SJCRH30 (cell line): ENCODE results near the gene LLGL2. TPM values are rescaled to one million over a fixed set of nuclear protein-coding genes. Genes with fewer than 3 reads are reported as not detected.

ENCODE experiments used
- DNase-seq, 2 experiments: peaks; one replicate each; pipeline ENCODE4 v3.0.0-alpha.2; 2015 to 2020
- H3K27ac ChIP-seq: fragments of 250-450 bp; sonication (Bioruptor Pico); 2 replicates; pipeline ENCODE4 v1.5.1; 2020; ENCODE audit warnings: mild to moderate bottlenecking, moderate library complexity
- H3K27me3 ChIP-seq: fragments of 250-450 bp; sonication (Bioruptor Pico); 2 replicates; pipeline ENCODE4 v1.5.1; 2020; ENCODE audit warnings: mild to moderate bottlenecking, moderate library complexity
- H3K36me3 ChIP-seq: fragments of 250-450 bp; sonication (Bioruptor Pico); 2 replicates; pipeline ENCODE4 v1.5.1; 2020; ENCODE audit warnings: mild to moderate bottlenecking, moderate library complexity
- H3K4me1 ChIP-seq: fragments of 250-450 bp; sonication (Bioruptor Pico); 2 replicates; pipeline ENCODE4 v1.5.1; 2020; ENCODE audit warnings: mild to moderate bottlenecking, moderate library complexity
- H3K4me3 ChIP-seq: fragments of 250-450 bp; sonication (Bioruptor Pico); 2 replicates; pipeline ENCODE4 v1.5.1; 2020; ENCODE audit warnings: mild to moderate bottlenecking, moderate library complexity
- H3K9me3 ChIP-seq: fragments of 250-450 bp; sonication (Bioruptor Pico); replicated peaks from 2 replicates; pipeline ENCODE4 v1.5.1; 2020; ENCODE audit warnings: mild to moderate bottlenecking, moderate library complexity
- total RNA-seq: library from RNA; depleted of rRNA; stranded (reverse); fragments of >200 nt; shearing (Covaris generic); gene quantifications from 2 replicates; pipeline ENCODE4 v1.2.3, GENCODE V29; 2014

The LLGL2 gene
- total RNA-seq, 1 experiment from 2014 or later, result not detected

- DNase-seq, result no peak
- no peak overlapping the region for H3K27ac ChIP-seq
- H3K4me3 ChIP-seq, result no peak overlapping the region
- peaks cover 24% of the 10 kb centered on the region for H3K27me3 ChIP-seq
- H3K36me3 ChIP-seq, result no peaks in the 10 kb centered on the region
- no peaks in the 10 kb centered on the region for H3K9me3 ChIP-seq
- H3K4me1 ChIP-seq, result 0 out of 2 replicates have a peak, but pooled peaks cover 5% of the 10 kb centered on the region
Observed at GRCh38 chr17:75536366-75536765, 10.9 kb downstream of the LLGL2 start.

DNA sequence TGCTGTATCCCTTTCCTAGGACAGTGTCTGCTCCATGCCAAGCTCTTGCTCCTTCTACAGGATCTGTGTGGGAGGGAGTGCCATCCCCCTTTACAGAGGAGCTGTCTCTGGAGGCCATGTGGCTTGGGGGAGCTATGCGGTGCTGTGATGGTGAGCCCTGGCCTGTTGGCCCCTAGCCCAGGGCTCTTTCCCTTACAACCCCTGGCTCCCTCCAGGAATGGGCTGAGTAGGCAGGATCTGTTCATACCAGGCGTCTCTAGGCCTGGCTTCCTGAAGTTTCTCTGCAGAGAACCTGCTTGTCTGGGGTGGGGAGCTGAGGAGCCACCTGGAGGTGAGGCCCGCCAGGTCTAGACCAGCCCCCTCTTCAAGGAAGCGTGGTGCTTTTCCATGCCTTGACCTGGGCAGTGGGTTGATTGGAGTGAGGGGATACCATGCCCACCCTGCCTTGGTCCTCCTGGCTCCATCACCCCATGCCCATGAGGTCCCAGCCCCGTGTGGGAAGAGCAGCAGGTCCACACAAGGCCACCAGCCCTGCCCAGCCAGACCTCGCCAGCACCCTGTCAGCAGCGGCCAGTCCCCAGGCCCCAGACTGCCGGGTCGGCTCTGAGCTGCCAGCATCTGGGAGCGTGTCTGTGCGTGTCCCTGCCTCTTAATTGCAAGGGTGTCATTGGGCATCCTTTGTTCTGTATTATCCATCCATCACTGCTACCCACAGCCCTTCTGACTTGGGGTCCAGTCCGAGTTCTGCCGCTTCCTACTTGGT lies 14.7 kb downstream of the LLGL2 start:
- Histone ChIP-seq H3K4me1 (0 out of 2 replicates have a peak, but pooled peaks cover 2% of the 10 kb centered on the region), H3K36me3 (no peaks in the 10 kb centered on the region), H3K27ac (no peak overlapping the region), H3K27me3 (peaks cover 50% of the 10 kb centered on the region), H3K4me3 (no peak overlapping the region), H3K9me3 (no peaks in the 10 kb centered on the region)
- DNase-seq, result no peak

DNA sequence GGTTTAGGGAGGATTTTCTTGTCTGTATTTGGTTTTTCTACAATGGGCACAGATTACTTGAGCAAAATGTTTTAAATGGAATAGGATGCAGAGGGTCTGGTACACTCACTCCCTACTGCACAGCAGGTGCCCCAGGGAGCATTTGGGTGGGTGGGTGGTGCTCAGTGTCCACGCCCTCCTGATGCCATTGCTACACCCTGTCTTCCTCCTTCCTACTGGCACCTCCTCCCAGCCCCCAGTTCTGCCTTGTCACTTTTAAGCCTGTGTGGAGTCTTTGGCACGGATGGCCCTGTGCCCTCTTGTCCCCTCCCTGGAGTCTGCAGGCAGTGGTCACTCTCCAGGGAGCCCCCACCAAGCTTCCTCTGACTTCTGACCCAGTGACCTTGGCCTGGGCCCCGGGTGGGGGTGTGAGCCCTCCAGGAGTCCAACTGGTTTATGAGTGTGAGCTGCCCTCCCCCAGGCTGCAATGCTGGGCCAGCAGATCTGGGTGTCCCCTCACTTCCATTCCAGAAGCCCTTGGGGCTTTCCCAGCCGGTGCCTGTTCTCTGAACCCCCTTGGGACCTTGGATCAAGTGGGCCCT lies 15.5 kb downstream of the LLGL2 start:
- no peaks in the 10 kb centered on the region for H3K4me1 ChIP-seq
- peaks cover 59% of the 10 kb centered on the region for H3K27me3 ChIP-seq
- no peaks in the 10 kb centered on the region for H3K9me3 ChIP-seq
- H3K27ac ChIP-seq, result no peak overlapping the region
- no peak for DNase-seq
- H3K36me3 ChIP-seq, result no peaks in the 10 kb centered on the region
- no peak overlapping the region for H3K4me3 ChIP-seq

DNA sequence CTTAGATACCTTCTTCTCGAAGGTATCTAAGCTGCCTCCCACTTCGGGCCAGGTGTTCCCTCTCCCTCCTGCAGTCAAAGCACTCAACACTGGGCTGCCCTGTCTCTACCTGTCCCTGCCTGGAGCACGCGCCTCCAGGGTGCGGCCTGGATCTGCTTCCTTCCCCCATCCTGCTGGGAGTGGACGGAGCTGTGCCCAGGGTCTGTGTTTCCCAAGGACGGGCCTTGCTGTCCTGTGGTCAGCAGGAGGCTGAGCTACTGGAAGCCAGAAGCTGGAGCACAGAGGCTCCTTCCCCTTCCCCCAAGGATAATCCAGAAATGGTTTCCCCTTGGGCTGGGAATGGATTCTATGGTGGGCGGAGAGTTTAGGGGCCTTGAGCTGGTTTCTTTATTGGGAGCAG lies 16.7 kb downstream of the LLGL2 start:
- no peak overlapping the region for H3K27ac ChIP-seq
- H3K4me3 ChIP-seq, result no peak overlapping the region
- H3K4me1 ChIP-seq, result no peaks in the 10 kb centered on the region
- H3K9me3 ChIP-seq, result no peaks in the 10 kb centered on the region
- no peak for DNase-seq
- H3K27me3 ChIP-seq, result peaks cover 50% of the 10 kb centered on the region
- H3K36me3 ChIP-seq, result no peaks in the 10 kb centered on the region

GRCh38 chr17:75542728-75543336 lies 17.3 kb downstream of the LLGL2 start:
- H3K27ac ChIP-seq, result no peak overlapping the region
- H3K4me3 ChIP-seq, result no peak overlapping the region
- no peak for DNase-seq
- no peaks in the 10 kb centered on the region for H3K9me3 ChIP-seq
- H3K36me3 ChIP-seq, result no peaks in the 10 kb centered on the region
- H3K27me3 ChIP-seq, result peaks cover 48% of the 10 kb centered on the region
- H3K4me1 ChIP-seq, result no peaks in the 10 kb centered on the region

DNA sequence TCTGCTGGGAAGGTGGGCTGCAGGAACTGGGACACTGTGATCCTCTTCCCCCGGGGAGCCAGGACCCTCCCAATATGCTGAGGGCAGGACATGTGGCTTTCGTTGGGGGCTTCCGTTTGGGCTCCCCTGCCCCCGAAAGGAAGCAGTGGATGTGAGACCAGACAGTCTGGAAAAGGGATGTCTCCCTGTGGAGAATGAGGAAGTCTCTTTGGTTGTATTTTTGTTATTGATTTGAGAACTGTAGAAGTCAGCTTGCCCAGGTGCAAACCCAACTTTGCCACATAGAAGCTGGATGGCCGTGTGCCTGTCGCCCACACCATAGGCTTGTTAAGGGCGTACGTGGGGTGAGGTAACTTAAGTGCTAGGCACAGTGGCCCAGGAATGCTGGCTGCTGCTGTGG lies 18.8 kb downstream of the LLGL2 start:
- H3K27me3 ChIP-seq, result peaks cover 48% of the 10 kb centered on the region
- DNase-seq, result no peak
- H3K9me3 ChIP-seq, result no peaks in the 10 kb centered on the region
- H3K4me3 ChIP-seq, result no peak overlapping the region
- H3K36me3 ChIP-seq, result no peaks in the 10 kb centered on the region
- H3K4me1 ChIP-seq, result peaks cover 3% of the 10 kb centered on the region; the same call in 1 of the 2 replicates
- H3K27ac ChIP-seq, result no peak overlapping the region

- Histone ChIP-seq H3K27ac (no peak overlapping the region), H3K4me1 (peaks cover 8% of the 10 kb centered on the region; the same call in 1 of the 2 replicates), H3K36me3 (no peaks in the 10 kb centered on the region), H3K4me3 (no peak overlapping the region), H3K9me3 (no peaks in the 10 kb centered on the region), H3K27me3 (peaks cover 38% of the 10 kb centered on the region)
- no peak for DNase-seq
Observed at GRCh38 chr17:75546181-75546580, 20.7 kb downstream of the LLGL2 start.

GRCh38 chr17:75547091-75547490 lies 21.6 kb downstream of the LLGL2 start:
- H3K27me3 ChIP-seq, result peaks cover 36% of the 10 kb centered on the region
- no peak for DNase-seq
- H3K36me3 ChIP-seq, result no peaks in the 10 kb centered on the region
- H3K9me3 ChIP-seq, result no peaks in the 10 kb centered on the region
- H3K4me3 ChIP-seq, result no peak overlapping the region
- H3K27ac ChIP-seq, result no peak overlapping the region
- H3K4me1 ChIP-seq, result peaks cover 8% of the 10 kb centered on the region; the same call in 1 of the 2 replicates

- no peak for DNase-seq
- Histone ChIP-seq H3K27me3 (peaks cover 21% of the 10 kb centered on the region), H3K9me3 (no peaks in the 10 kb centered on the region), H3K36me3 (no peaks in the 10 kb centered on the region), H3K4me1 (peaks cover 18% of the 10 kb centered on the region; the same call in 1 of the 2 replicates), H3K27ac (no peak overlapping the region), H3K4me3 (no peak overlapping the region)
Observed at GRCh38 chr17:75548813-75549212, 23.3 kb downstream of the LLGL2 start.

DNA sequence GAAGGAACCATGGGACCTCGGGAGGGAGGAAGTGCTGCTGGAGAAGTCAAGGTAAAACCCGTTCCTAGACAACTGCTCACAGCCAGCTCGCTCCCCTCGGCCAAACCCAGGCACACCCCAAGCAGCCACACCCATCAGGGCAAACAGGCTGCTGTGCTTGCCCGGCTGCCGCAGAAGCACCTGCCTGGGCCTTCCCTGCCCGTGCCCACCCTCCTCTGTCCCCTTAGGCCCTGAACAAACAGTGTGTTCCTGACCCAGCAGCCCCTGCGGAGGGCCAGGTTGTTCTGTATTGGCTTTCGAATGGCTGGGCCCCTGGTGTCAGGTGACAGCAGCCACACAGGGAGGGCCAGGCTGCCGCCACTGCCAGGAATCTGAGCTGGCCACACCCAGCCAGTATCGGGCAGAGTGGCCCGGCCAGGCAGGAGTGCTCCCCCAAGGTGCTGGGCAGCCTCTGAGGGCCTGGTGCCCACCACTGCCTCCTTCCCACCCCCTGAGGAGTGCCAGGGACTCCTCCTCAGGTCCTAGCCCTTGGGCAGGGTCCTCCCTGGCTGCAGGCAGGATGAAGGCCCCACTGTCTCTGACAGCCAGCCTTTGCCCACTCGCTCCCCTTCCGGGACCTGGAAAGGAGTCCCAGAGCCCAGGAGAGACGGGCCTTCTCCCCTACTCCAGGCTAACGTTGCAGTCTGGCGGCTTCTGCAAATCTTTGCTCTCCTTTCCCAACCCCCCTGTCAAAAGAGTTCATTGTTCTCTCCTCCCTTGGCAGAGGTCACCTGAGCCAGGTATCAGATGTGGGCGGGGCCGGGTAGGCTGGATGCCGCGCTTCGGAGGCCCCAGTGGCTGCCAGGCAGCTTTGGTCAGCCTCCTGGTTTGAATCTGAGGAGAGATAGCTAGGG lies 24.0 kb downstream of the LLGL2 start:
- peaks cover 18% of the 10 kb centered on the region; the same call in 1 of the 2 replicates for H3K4me1 ChIP-seq
- no peaks in the 10 kb centered on the region for H3K36me3 ChIP-seq
- peaks cover 14% of the 10 kb centered on the region for H3K27me3 ChIP-seq
- DNase-seq, result peak; percentile 68 to 76
- H3K4me3 ChIP-seq, result peak overlapping the region; percentile 26
- no peak overlapping the region for H3K27ac ChIP-seq
- H3K9me3 ChIP-seq, result no peaks in the 10 kb centered on the region

- DNase-seq, result no peak
- Histone ChIP-seq H3K4me1 (peaks cover 18% of the 10 kb centered on the region; the same call in 1 of the 2 replicates), H3K36me3 (no peaks in the 10 kb centered on the region), H3K4me3 (no peak overlapping the region), H3K27me3 (peaks cover 11% of the 10 kb centered on the region; the same call in 1 of the 2 replicates), H3K9me3 (no peaks in the 10 kb centered on the region), H3K27ac (no peak overlapping the region)
Observed at GRCh38 chr17:75550139-75550465, 24.6 kb downstream of the LLGL2 start.

DNA sequence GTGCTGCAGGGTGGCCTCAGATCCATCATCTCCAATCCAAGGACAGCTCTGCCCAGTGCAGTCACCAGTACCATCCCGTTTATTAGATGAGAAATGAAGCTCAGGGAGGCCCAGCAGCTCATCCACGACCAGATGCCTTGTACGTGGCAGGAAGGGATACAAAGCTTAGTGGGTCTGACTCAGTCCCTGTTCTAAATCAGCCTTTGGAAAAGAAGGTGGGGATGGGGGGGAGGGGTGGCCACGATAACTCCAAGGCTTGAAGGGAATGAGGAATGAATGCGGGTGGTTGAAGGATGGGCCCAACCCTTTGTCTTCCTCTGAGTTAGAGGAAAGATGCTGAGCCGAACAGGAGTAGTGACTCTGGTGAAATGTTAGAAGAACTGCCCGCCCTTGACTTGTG lies 25.8 kb downstream of the LLGL2 start:
- peaks cover 18% of the 10 kb centered on the region; the same call in 1 of the 2 replicates for H3K4me1 ChIP-seq
- DNase-seq, result no peak
- no peaks in the 10 kb centered on the region; the same call in 1 of the 2 replicates for H3K27me3 ChIP-seq
- no peak overlapping the region for H3K4me3 ChIP-seq
- H3K9me3 ChIP-seq, result no peaks in the 10 kb centered on the region
- H3K27ac ChIP-seq, result no peak overlapping the region
- H3K36me3 ChIP-seq, result no peaks in the 10 kb centered on the region

- H3K4me1 ChIP-seq, result peaks cover 24% of the 10 kb centered on the region
- DNase-seq, result peak; percentile 55 to 68
- H3K27me3 ChIP-seq, result no peaks in the 10 kb centered on the region
- no peak overlapping the region; the same call in 1 of the 2 replicates for H3K27ac ChIP-seq
- H3K4me3 ChIP-seq, result no peak overlapping the region
- no peaks in the 10 kb centered on the region for H3K9me3 ChIP-seq
- no peaks in the 10 kb centered on the region for H3K36me3 ChIP-seq
Observed at GRCh38 chr17:75552425-75553294, 27.2 kb downstream of the LLGL2 start.
